H1 (cell line): ENCODE data around the gene HADHA. TPM values are rescaled to one million over a fixed set of nuclear protein-coding genes. Genes with fewer than 3 reads are reported as not detected.

Experiments
- CTCF ChIA-PET: fragments of 300-600 bp; sonication (Branson Sonifier 250); formaldehyde crosslinking; loops from one replicate; lab custom pipeline; 2021; ENCODE audit not compliant: partially characterized antibody; lab: Charles Lee
- POLR2A ChIA-PET: fragments of 300-600 bp; sonication (Branson Sonifier 250); formaldehyde crosslinking; loops from one replicate; lab custom pipeline; 2021; ENCODE audit warnings: inconsistent platforms; ENCODE audit not compliant: partially characterized antibody; lab: Charles Lee
- DNase-seq, 2 experiments: peaks; one replicate each; pipeline versions ENCODE4 v3.0.0 to v3.0.0-alpha.2; 2010 to 2022; ENCODE audit warnings: low spot score in 2 of 2, low read depth in 1 of 2, mixed read lengths in 1 of 2
- FAIRE-seq: peaks from 2 replicates; lab custom pipeline; 2011; peaks lifted over from hg19 to GRCh38; lab: Jason Lieb, UNC
- H2AFZ ChIP-seq: 2 replicates; pipeline ENCODE4 v1.8.1; 2012; ENCODE audit warnings: low read length, inconsistent platforms
- H2AK5ac ChIP-seq: 2 replicates; pipeline ENCODE4 v1.6.1; 2013; ENCODE audit warnings: low read depth, low read length
- H2BK120ac ChIP-seq: replicated peaks from 2 replicates; pipeline ENCODE3; 2013; ENCODE audit warnings: low read depth, low read length, inconsistent platforms
- H2BK12ac ChIP-seq: 2 replicates; pipeline ENCODE4 v1.6.1; 2013; ENCODE audit warnings: low read depth, low read length
- H2BK15ac ChIP-seq: 2 replicates; pipeline ENCODE4 v1.6.1; 2013; ENCODE audit warnings: low read length
- H2BK20ac ChIP-seq: 2 replicates; pipeline ENCODE4 v1.6.1; 2013; ENCODE audit warnings: low read length
- H2BK5ac ChIP-seq: 2 replicates; pipeline ENCODE4 v1.6.1; 2013; ENCODE audit warnings: low read depth, low read length
- H3K14ac ChIP-seq: 2 replicates; pipeline ENCODE4 v1.6.1; 2013; ENCODE audit warnings: inconsistent platforms; ENCODE audit not compliant: insufficient read length
- H3K18ac ChIP-seq: 2 replicates; pipeline ENCODE4 v1.6.1; 2013; ENCODE audit warnings: low read length; ENCODE audit errors: extremely low read depth
- H3K23ac ChIP-seq: 2 replicates; pipeline ENCODE4 v1.6.1; 2013; ENCODE audit warnings: inconsistent platforms; ENCODE audit not compliant: insufficient read length
- H3K23me2 ChIP-seq: 2 replicates; pipeline ENCODE4 v1.6.1; 2013; ENCODE audit warnings: low read depth, low read length
- H3K27ac ChIP-seq: 2 replicates; pipeline ENCODE4 v1.6.1; 2011; ENCODE audit warnings: low read depth, low read length, inconsistent platforms
- H3K27me3 ChIP-seq, 4 experiments: replicated peaks in 1 of 4; 1 replicate in 1 of 4; 2 replicates in 3 of 4; pipeline versions ENCODE4 v1.6.1 to v1.8.1; 2011 to 2013; ENCODE audit warnings: low read length in 3 of 4, mild to moderate bottlenecking in 3 of 4, inconsistent platforms in 2 of 4, mixed read lengths in 2 of 4, moderate library complexity in 1 of 4; ENCODE audit not compliant: control insufficient read depth in 3 of 4, insufficient read depth in 3 of 4; ENCODE audit errors: extremely low read depth in 1 of 4
- H3K36me3 ChIP-seq, 4 experiments: 2 replicates each; pipeline versions ENCODE4 v1.6.1 to v1.8.1; 2011 to 2013; ENCODE audit warnings: mild to moderate bottlenecking in 4 of 4, low read length in 3 of 4, moderate library complexity in 2 of 4, control low read depth in 1 of 4, inconsistent platforms in 1 of 4; ENCODE audit not compliant: insufficient read depth in 4 of 4, control insufficient read depth in 2 of 4
- H3K4ac ChIP-seq: replicated peaks from 2 replicates; pipeline ENCODE3; 2013; ENCODE audit warnings: low read length, low read depth, mixed read lengths, inconsistent platforms; ENCODE audit not compliant: insufficient read length
- H3K4me1 ChIP-seq, 4 experiments: replicated peaks in 1 of 4; 1 replicate in 1 of 4; 2 replicates in 3 of 4; pipeline versions ENCODE4 v1.6.1 to v1.8.1; 2011 to 2013; ENCODE audit warnings: low read length in 3 of 4, inconsistent platforms in 2 of 4, mixed read lengths in 1 of 4; ENCODE audit not compliant: insufficient read depth in 4 of 4, control insufficient read depth in 3 of 4
- H3K4me2 ChIP-seq, 2 experiments: 2 replicates each; pipeline versions ENCODE4 v1.6.1 to v1.8.1; 2011 to 2013; ENCODE audit warnings: low read depth in 2 of 2, low read length in 2 of 2, control low read depth in 1 of 2, inconsistent platforms in 1 of 2, mild to moderate bottlenecking in 1 of 2; ENCODE audit not compliant: insufficient read depth in 1 of 2
- H3K4me3 ChIP-seq, 4 experiments: fragments of 200-600, 300-600 bp in 1 of 4; sonication (generic), shearing (Covaris generic), sonication (Bioruptor Twin) in 1 of 4; 2 replicates each; pipeline versions ENCODE4 v1.5.1 to v1.8.1; 2011 to 2016; ENCODE audit warnings: low read length in 4 of 4, low read depth in 3 of 4, control low read depth in 2 of 4, inconsistent platforms in 2 of 4, mild to moderate bottlenecking in 2 of 4, mixed read lengths in 1 of 4, moderate library complexity in 1 of 4; ENCODE audit not compliant: insufficient read depth in 2 of 4; ENCODE audit errors: extremely low read depth in 1 of 4
- H3K56ac ChIP-seq: replicated peaks from 2 replicates; pipeline ENCODE3; 2013; ENCODE audit warnings: low read depth, mild to moderate bottlenecking, mixed read lengths, low read length, inconsistent platforms; ENCODE audit not compliant: insufficient read length
- H3K79me1 ChIP-seq: 2 replicates; pipeline ENCODE4 v1.6.1; 2013; ENCODE audit warnings: low read depth, low read length, control low read depth
- H3K79me2 ChIP-seq, 2 experiments: 2 replicates each; pipeline versions ENCODE4 v1.6.1 to v1.8.1; 2012 to 2013; ENCODE audit warnings: low read length in 2 of 2, mild to moderate bottlenecking in 2 of 2, inconsistent platforms in 1 of 2; ENCODE audit not compliant: insufficient read depth in 2 of 2, control insufficient read depth in 1 of 2
- H3K9ac ChIP-seq, 4 experiments: replicated peaks in 1 of 4; 1 replicate in 1 of 4; 2 replicates in 3 of 4; pipeline versions ENCODE4 v1.6.1 to v1.8.1; 2011 to 2013; ENCODE audit warnings: low read depth in 3 of 4, low read length in 3 of 4, control low read depth in 2 of 4, mild to moderate bottlenecking in 2 of 4, moderate library complexity in 2 of 4, inconsistent platforms in 1 of 4; ENCODE audit errors: extremely low read depth in 1 of 4
- H3K9me3 ChIP-seq, 2 experiments: 2 replicates each; pipeline versions ENCODE4 v1.6.1 to v1.8.1; 2012 to 2013; ENCODE audit warnings: mild to moderate bottlenecking in 2 of 2, moderate library complexity in 2 of 2, control low read depth in 1 of 2, inconsistent platforms in 1 of 2, low read depth in 1 of 2, low read length in 1 of 2, mixed read lengths in 1 of 2; ENCODE audit not compliant: insufficient read depth in 2 of 2
- H4K20me1 ChIP-seq, 2 experiments: replicated peaks in 1 of 2; 2 replicates each; pipeline versions ENCODE3 to v1.8.1; 2011 to 2013; ENCODE audit warnings: inconsistent platforms in 2 of 2, low read length in 2 of 2, mild to moderate bottlenecking in 1 of 2; ENCODE audit not compliant: insufficient read depth in 2 of 2, control insufficient read depth in 1 of 2
- H4K5ac ChIP-seq: 2 replicates; pipeline ENCODE4 v1.6.1; 2013; ENCODE audit warnings: low read length, low read depth, mixed read lengths, inconsistent platforms; ENCODE audit not compliant: insufficient read length
- H4K8ac ChIP-seq: 2 replicates; pipeline ENCODE4 v1.8.0; 2013; ENCODE audit warnings: mild to moderate bottlenecking, moderate library complexity, low read length, inconsistent platforms; ENCODE audit not compliant: insufficient read depth; ENCODE audit errors: extremely low read depth
- H4K91ac ChIP-seq: replicated peaks from 2 replicates; pipeline ENCODE3; 2013; ENCODE audit warnings: low read length, mixed read lengths, inconsistent platforms; ENCODE audit not compliant: insufficient read length
- JUND ChIP-seq: IDR thresholded peaks from 2 replicates; pipeline ENCODE4 v1.6.1; 2011; ENCODE audit warnings: mild to moderate bottlenecking, improper control_type of control experiment, low read length
- YY1 ChIP-seq: IDR thresholded peaks from 2 replicates; pipeline ENCODE4 v1.6.1; 2011; ENCODE audit warnings: low read depth, mild to moderate bottlenecking, low read length
- WGBS, 2 experiments: shearing (Covaris generic) in 1 of 2; methylation state at CpG; one replicate each; pipeline versions ENCODE4 v1.1.6 to v1.1.7; 2013 to 2015; ENCODE audit warnings: low lambda C conversion rate in 2 of 2, mixed read lengths in 2 of 2, inconsistent platforms in 1 of 2, low coverage in 1 of 2, missing lambda C conversion rate in 1 of 2; ENCODE audit not compliant: insufficient replicate concordance in 2 of 2, insufficient coverage in 1 of 2, insufficient read length in 1 of 2; ENCODE audit errors: extremely low coverage in 1 of 2, missing lambda C conversion rate in 1 of 2; 5-methylcytosine and 5-hydroxymethylcytosine counted together
- polyA plus RNA-seq, 7 experiments: library from polyadenylated mRNA; depleted of rRNA in 3 of 7; stranded (reverse) in 5 of 7; unstranded in 2 of 7; fragments of >200 nt in 5 of 7; fragments of 200-250 nt in 2 of 7; gene quantifications; 1 replicate in 5 of 7; 2 replicates in 1 of 7; 4 replicates in 1 of 7; pipeline versions ENCODE4 v1.2.1 to v1.2.3, GENCODE V29; 2011 to 2013; ENCODE audit warnings: missing spikeins in 2 of 7, mixed read lengths in 2 of 7
- total RNA-seq: library from RNA; stranded (reverse); fragmentation: NEBNext Ultra II Directional; extraction: Animal tissue kit (Norgen Biotek cat#: 25700); gene quantifications from 2 replicates; pipeline ENCODE4 v1.2.1, GENCODE V29; 2021

Gene HADHA
- total and polyA plus RNA-seq, 2 of the 8 experiments (the other 6 are each of a cell fraction or from before 2014, with no cell fraction given): 64.6 to 131 TPM

- Histone ChIP-seq H4K8ac (no peak overlapping the region), H3K79me1 (no peaks in the 10 kb centered on the region), H3K56ac (no peak overlapping the region), H3K79me2 (no peaks in the 10 kb centered on the region), H3K14ac (no peak overlapping the region), H3K4me3 (no peak overlapping the region), H4K5ac (no peak overlapping the region), H2AK5ac (no peak overlapping the region), H2AFZ (no peak overlapping the region), H3K36me3 (no peaks in the 10 kb centered on the region), H3K18ac (no peak overlapping the region), H2BK15ac (no peak overlapping the region), H2BK12ac (peak overlapping the region; percentile 50; the same call in 1 of the 2 replicates), H3K9me3 (no peaks in the 10 kb centered on the region), H3K4me2 (no peak overlapping the region), H4K91ac (no peak overlapping the region), H2BK5ac (no peak overlapping the region), H3K23ac (no peak overlapping the region), H2BK20ac (no peak overlapping the region), H3K9ac (no peak overlapping the region), H4K20me1 (peaks cover 1 to 2% of the 10 kb centered on the region in 2 experiments), H3K4me1 (peaks cover 0 to 4% (median 2%) of the 10 kb centered on the region in 4 experiments; a peak in 1 of 7 replicates), H3K27ac (no peak overlapping the region), H2BK120ac (no peak overlapping the region), H3K4ac (no peak overlapping the region), H3K27me3 (no peaks in the 10 kb centered on the region), H3K23me2 (no peaks in the 10 kb centered on the region)
- 0 out of 2 replicates have a peak, but pooled peaks have one; percentile 29 for TF ChIP-seq JUND
- TF ChIP-seq YY1: no peak
- FAIRE-seq (no peak), DNase-seq (no peak)
- ChIA-PET CTCF (interaction anchor here (1.1 to 11.3 kb wide), 5 partner anchors 55 to 290 kb away, joined by 3 to 92 read pairs (median 5); no protein-coding TSS in a partner anchor), POLR2A (interaction anchor here (0.6 to 1.6 kb wide), 2 partner anchors 50 to 54 kb away, joined by 3 to 6 read pairs; no protein-coding TSS in a partner anchor)
- WGBS, 2 experiments: 90% methylated on average over 18 of the region's 18 CpGs; no CpG with 5 or more reads in 1 of the 2 experiments
Observed at GRCh38 chr2:26141145-26141769, 103.2 kb downstream of the HADHA start.

Other genes starting within 250 kb of the HADHA start
- gene RAB10, start 210.5 kb downstream of the HADHA start, total RNA-seq: 127 and 136 TPM in 2 replicates
- 42.6 and 54.0 TPM in 2 replicates for gene RAB10, start 210.5 kb downstream of the HADHA start, polyA plus RNA-seq (2011; rRNA removed)
- gene GAREM2, start 71.5 kb downstream of the HADHA start, total RNA-seq: 19.9 and 23.0 TPM in 2 replicates
- 19.9 and 26.8 TPM in 2 replicates for gene GAREM2, start 71.5 kb downstream of the HADHA start, polyA plus RNA-seq (2011; rRNA removed)
- gene HADHB, start 307 bp upstream of the HADHA start, total RNA-seq: 52.3 and 57.3 TPM in 2 replicates
- gene HADHB, start 307 bp upstream of the HADHA start, polyA plus RNA-seq (2011; rRNA removed): 39.2 and 47.7 TPM in 2 replicates
- gene SELENOI, start 101.5 kb upstream of the HADHA start, total RNA-seq: 54.8 and 63.8 TPM in 2 replicates
- 15.9 and 22.2 TPM in 2 replicates for gene SELENOI, start 101.5 kb upstream of the HADHA start, polyA plus RNA-seq (2011; rRNA removed)
- gene ADGRF3, start 102.2 kb upstream of the HADHA start, total RNA-seq: 0.69 and 0.75 TPM in 2 replicates
- 0.31 and 0.54 TPM in 2 replicates for gene ADGRF3, start 102.2 kb upstream of the HADHA start, polyA plus RNA-seq (2011; rRNA removed)
- gene DRC1, start 157.3 kb upstream of the HADHA start, total RNA-seq: not detected in 2 replicates
- 0.08 and 0.11 TPM in 2 replicates for gene DRC1, start 157.3 kb upstream of the HADHA start, polyA plus RNA-seq (2011; rRNA removed)
- gene OTOF, start 233.5 kb upstream of the HADHA start, total RNA-seq: not detected in 2 replicates
- gene OTOF, start 233.5 kb upstream of the HADHA start, polyA plus RNA-seq (2011; rRNA removed): 0.06 TPM in 2 replicates